Measurements from ENCODE around the gene TAF10. TPM values are rescaled to one million over a fixed set of nuclear protein-coding genes. Genes with fewer than 3 reads are reported as not detected.

Gene TAF10
- total RNA-seq, 1 donor from 2014 or later = 76.0 TPM

DNA sequence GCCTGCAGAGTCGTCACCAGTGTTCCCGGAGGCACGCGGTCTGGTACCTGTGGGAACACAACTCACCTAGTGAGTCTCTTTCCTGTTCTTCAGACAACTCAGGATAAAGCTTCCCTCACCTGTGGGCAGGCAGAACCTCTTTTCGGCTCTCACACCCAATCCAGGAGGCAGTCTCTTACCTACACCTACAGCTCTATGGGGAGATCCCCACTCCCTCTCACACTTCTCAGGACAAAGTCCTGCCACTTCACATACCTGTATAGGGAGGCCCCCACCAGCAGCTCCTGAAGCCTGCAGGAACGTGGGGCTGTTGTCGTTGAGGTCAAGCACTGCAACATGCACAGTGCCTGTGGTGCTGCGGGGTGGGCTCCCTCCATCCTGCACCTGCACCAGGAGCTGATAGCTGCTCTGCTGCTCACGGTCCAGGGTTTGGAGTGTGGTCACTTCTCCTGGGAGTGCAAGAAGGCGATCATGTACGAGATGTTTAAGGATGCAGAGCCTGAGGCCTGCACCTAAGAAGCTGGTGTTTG, 19.4 kb upstream of the TAF10 start:
- TF ChIP-seq, protein P1, sequence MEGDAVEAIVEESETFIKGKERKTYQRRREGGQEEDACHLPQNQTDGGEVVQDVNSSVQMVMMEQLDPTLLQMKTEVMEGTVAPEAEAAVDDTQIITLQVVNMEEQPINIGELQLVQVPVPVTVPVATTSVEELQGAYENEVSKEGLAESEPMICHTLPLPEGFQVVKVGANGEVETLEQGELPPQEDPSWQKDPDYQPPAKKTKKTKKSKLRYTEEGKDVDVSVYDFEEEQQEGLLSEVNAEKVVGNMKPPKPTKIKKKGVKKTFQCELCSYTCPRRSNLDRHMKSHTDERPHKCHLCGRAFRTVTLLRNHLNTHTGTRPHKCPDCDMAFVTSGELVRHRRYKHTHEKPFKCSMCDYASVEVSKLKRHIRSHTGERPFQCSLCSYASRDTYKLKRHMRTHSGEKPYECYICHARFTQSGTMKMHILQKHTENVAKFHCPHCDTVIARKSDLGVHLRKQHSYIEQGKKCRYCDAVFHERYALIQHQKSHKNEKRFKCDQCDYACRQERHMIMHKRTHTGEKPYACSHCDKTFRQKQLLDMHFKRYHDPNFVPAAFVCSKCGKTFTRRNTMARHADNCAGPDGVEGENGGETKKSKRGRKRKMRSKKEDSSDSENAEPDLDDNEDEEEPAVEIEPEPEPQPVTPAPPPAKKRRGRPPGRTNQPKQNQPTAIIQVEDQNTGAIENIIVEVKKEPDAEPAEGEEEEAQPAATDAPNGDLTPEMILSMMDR (IDR thresholded peaks at IDR 0.05) = no peak
- intact Hi-C loops (cut with DNase I) = no loop called here
- Histone ChIP-seq H3K36me3 (peaks cover 64 to 66% of the 10 kb centered on the region in 2 donors), H3K9me3 (no peaks in the 10 kb centered on the region), H3K4me1 (peaks cover 3 to 10% of the 10 kb centered on the region in 2 donors), H3K27ac (no peak overlapping the region), H3K4me3 (no peak overlapping the region), H3K27me3 (no peaks in the 10 kb centered on the region)
- no peak for DNase-seq (ENCODE audit: low spot score in 2 of 2)

- no peaks in the 10 kb centered on the region for H3K9me3 ChIP-seq
- H3K36me3 ChIP-seq = peaks cover 70 to 72% of the 10 kb centered on the region in 2 donors
- H3K27ac ChIP-seq = no peak overlapping the region
- intact Hi-C loops (cut with DNase I) = no loop called here
- H3K4me3 ChIP-seq = no peak overlapping the region
- no peak for DNase-seq (ENCODE audit: low spot score in 2 of 2)
- TF ChIP-seq, protein P1 (IDR thresholded peaks at IDR 0.05) = no peak
- H3K4me1 ChIP-seq = peaks cover 3 to 7% of the 10 kb centered on the region in 2 donors
- H3K27me3 ChIP-seq = no peaks in the 10 kb centered on the region
These were observed 18.7 kb upstream of the TAF10 start for GRCh38 chr11:6630632-6631291.

DNA sequence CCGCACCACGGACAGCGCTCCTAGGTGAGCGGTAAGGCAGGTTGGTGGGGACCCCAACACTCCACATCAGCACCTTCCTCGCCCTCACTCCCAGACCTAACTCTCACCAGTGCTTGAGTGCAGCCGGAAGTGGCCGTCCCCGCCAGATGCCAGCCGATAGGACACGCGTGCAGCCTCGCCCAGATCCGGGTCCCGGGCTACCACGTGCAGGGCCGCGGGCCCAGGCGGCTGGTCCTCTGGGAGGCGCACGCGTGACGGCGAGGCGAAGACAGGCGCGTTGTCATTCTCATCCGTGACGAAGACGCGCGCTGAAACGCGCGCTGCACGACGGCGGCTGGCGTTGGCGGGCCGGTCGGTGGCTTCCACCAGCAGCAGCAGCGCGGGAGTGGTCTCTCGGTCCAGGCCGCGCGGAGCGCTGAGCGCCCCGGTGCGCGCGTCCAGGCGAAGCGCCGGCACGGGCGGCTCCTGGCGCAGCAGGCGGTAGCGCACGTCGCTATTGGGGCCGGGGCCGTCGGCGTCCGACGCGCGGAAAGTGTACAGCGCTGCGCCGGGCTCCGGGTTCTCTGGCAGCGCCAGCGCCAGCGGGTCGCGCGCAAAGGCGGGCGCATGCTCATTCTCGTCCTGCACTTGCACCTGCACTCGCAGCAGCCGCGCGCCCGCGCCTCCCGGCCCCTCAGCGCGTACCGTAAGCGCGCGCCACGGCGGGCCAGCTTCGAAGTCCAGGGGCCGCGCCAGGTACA, 18.0 kb upstream of the TAF10 start:
- peaks cover 77 to 79% of the 10 kb centered on the region in 2 donors for H3K36me3 ChIP-seq
- H3K9me3 ChIP-seq = no peaks in the 10 kb centered on the region
- TF ChIP-seq, protein P1 (IDR thresholded peaks at IDR 0.05) = no peak
- no peaks in the 10 kb centered on the region for H3K27me3 ChIP-seq
- DNase-seq (ENCODE audit: low spot score in 2 of 2) = no peak
- H3K4me1 ChIP-seq = peaks cover 0 to 2% of the 10 kb centered on the region in 2 donors
- H3K4me3 ChIP-seq = no peak overlapping the region
- H3K27ac ChIP-seq = no peak overlapping the region
- intact Hi-C loops (cut with DNase I) = no loop called here

GRCh38 chr11:6629573-6629891, 17.5 kb upstream of the TAF10 start:
- Histone ChIP-seq H3K4me3 (no peak overlapping the region), H3K4me1 (no peaks in the 10 kb centered on the region), H3K9me3 (no peaks in the 10 kb centered on the region), H3K27me3 (no peaks in the 10 kb centered on the region), H3K27ac (no peak overlapping the region), H3K36me3 (peaks cover 83 to 85% of the 10 kb centered on the region in 2 donors)
- intact Hi-C loops (cut with DNase I) = no loop called here
- TF ChIP-seq, protein P1 (IDR thresholded peaks at IDR 0.05) = no peak
- DNase-seq (ENCODE audit: low spot score in 2 of 2) = no peak

DNA sequence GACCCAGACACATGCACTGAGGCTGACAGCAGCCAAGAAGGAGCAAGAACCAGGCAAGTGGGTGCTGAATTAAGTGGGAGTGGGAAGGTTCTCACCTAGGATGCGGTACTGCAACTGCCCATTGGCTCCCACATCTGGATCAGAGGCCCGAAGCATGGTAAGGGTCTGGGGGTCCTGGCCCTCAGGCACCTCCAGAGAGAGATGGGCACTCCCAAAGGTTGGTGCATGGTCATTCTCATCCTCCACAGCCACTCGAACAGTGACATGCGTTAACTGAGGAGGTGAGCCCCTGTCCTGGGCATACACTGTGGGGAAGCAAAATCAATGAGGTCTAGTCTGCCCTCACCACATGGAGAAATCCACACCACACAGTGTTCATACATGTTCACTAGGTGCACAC, 16.5 kb upstream of the TAF10 start:
- Histone ChIP-seq H3K27ac (no peak overlapping the region), H3K36me3 (peaks cover 85 to 89% of the 10 kb centered on the region in 2 donors), H3K4me1 (no peaks in the 10 kb centered on the region), H3K4me3 (no peak overlapping the region), H3K27me3 (no peaks in the 10 kb centered on the region), H3K9me3 (no peaks in the 10 kb centered on the region)
- intact Hi-C loops (cut with DNase I) = no loop called here
- DNase-seq (ENCODE audit: low spot score in 2 of 2) = no peak
- TF ChIP-seq, protein P1 (IDR thresholded peaks at IDR 0.05) = no peak
